Hematopoietic multipotent progenitor cell treated with erythropoietin and hydrocortisone succinate and interleukin-3 and kit ligand, for 15 days (in vitro differentiated cells): ENCODE measurements around the gene ENDOG.
"Not testable (repeated sequence)": the region's sequence is repeated elsewhere in the genome, so short reads cannot be mapped to it uniquely, and the experiment has no call there.

Experiments
- DNase-seq: peaks from one replicate; pipeline ENCODE4 v3.0.0-alpha.2; 2015; ENCODE audit warnings: low spot score

The ENDOG gene

GRCh38 chr9:128818099-128818838, at the start of gene ENDOG:
Gene ENDOG, plus strand, starts transcription at chr9:128818500. Its CDS starts 185 bp downstream, at chr9:128818685.
- peak; percentile 99 for DNase-seq

DNA sequence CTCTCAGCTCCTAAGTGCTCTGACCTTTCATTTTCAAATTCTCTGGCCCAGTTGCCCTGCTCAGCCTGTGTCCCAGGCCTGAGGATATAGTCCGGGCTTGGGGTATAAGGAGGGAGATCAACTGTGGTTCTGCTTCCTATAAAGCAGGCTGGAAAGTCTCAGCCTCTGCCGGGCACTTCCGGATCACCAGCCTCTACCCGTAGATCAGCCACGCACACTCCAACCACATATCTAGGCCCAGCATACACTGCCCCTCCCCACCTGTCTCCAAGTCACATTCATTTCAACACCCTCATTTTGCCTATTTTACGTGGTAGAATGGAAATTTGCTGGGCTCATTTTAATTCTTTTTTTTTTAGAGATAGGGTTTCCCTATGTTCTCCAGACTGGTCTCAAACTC, 49.7 kb upstream of the ENDOG start:
- DNase-seq, result peak; percentile 58

DNA sequence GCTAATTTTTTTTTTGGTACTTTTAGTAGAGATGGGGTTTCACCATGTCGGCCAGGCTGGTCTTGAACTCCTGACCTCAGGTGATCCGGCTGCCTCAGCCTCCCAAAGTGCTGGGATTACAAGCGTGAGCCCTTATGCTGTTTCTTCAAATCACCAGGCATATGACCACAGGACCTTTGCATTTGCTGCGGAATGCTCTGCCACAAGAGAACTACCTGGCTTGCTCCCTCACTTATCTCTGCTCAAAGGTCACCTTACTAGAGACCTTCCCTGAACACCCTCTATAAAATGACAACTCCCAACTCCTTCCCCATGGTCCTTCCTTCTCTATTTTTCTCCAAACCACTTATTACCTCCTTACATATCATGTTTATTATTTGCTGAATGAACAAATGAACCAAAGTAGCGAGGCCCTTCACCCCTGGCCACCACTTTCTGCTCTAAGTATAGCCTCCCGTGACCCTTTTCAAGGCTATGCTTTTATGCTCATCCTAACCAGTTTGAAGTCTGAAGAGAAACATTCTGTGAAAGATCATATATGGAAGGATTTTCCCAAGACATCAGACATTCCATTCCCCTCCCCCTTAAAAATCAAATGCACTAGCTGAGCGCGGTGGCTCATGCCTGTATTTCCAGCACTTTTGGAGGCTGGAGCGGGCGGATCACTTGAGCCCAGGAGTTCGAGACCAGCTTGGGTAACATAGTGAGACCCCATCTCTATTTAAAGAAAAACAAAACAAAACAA, 47.8 kb upstream of the ENDOG start:
- no peak for DNase-seq

GRCh38 chr9:128771094-128771721, 47.1 kb upstream of the ENDOG start:
- DNase-seq, result peak; percentile 40

DNA sequence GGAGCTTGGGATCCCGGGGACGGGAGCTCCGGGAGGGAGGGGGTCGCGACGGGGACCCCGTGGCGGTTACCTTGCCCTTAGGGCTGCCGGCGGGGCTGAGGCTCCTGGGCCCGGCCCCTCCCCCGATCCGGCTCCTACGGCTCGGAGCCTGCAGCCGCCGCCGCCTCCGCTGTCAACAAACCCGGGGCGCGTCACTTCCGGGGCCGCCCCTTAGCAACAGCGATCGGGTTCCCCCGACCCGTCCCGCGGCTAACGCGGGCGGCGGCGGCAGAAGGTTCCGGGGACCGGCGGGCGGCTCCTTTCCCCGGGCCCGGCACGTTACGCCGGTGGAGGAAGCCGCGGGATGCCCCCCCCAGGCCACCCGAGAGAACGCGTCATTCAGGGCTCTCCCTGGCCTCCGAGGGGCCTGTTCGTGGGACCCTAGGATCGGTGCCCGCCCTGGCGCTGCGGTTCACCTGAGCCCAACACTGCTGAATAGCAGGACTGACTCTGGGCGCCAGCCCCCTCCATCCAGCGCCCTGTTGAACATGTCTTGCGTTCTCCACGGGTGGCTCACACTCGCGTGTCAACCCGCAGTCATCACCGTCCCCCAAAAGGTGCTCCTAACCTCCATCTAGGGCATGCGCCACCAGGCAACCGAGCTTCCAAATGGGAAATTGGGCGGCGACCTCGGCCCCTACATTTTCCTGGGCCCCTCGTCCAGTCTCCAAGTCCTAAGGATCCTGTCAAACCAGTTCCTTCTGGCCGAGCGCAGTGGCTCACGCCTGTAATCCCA, 46.4 kb upstream of the ENDOG start, which contains the start of gene ZER1:
Gene ZER1 (minus strand): TSS at position 183 of the 775 bp plus-strand sequence. CDS start 16,362 bp downstream, outside the sequence.
- peak; percentile 94 for DNase-seq

- no peak for DNase-seq
Observed at GRCh38 chr9:128773049-128773448, 45.3 kb upstream of the ENDOG start.

DNA sequence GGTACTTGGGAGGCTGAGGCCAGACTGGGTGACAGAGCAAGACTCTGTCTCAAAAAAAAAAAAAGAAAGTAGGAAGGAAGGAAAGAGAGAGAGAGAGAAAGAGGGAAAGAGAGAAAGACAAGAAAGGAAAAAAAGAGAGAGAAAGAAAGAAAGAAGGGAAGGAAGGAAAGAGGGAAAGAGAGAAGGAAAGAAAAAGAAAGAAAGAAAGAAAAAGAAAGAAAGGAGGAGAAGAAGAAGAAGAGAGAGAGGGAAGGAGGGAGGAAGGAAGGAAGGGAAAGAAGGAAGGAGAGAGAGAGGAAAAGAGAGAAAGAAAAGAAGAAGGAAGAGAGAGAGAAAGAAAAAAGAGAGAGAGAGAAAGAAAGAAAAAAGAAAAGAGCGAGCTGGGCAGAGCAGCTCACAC, 43.5 kb upstream of the ENDOG start:
- no peak for DNase-seq

DNA sequence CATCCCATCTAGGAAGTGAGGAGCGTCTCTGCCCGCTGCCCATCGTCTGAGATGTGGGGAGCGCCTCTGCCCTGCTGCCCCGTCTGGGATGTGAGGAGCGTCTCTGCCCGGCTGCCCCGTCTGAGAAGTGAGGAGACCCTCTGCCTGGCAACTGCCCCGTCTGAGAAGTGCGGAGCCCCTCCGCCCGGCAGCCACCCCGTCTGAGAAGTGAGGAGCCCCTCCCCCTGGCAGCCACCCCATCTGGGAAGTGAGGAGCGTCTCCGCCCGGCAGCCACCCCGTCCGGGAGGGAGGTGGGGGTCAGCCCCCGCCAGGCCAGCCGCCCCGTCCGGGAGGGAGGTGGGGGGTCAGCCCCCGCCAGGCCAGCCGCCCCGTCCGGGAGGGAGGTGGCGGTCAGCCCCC, 38.2 kb upstream of the ENDOG start:
- DNase-seq, result not testable (repeated sequence)

DNA sequence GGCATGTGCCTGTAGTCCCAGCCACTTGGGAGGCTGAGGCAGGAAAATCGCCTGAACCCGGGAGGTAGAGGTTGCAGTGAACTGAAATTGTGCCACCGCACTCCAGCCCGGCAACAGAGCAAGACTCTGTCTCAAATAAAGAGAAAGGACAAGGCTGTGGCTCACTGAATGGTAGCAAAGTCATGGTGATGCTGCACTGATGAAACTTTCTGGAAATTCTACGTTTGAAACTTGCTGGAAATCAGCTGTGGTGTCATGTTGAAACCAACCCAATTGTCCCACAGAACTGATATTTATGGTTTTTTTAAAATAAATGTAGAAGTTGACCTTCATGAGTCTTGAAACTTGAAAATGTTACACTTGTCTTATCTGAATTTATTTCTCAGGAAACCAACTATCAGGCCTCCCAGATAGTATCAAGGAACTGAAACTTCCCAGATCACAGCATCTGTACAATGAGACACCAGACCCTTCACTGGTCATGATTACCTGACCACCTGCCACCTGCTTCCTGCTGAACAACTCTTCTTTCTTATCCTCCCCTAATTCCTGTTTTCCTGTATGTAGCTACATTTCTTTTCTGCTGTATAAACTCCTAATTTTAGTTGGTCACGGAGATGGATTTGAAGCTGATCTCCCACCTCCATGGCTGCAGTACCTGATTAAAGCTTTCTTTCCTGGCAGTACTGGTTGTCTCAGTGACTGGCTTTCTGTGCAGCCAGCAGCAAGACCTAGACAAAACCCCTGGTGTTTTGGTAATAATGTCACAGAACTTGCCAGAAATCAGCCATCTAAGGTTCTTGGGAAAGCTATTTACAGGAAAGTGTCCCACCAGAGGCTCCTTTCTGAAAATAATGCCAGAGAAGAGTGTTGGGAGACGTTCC, 36.9 kb upstream of the ENDOG start:
- no peak for DNase-seq

DNA sequence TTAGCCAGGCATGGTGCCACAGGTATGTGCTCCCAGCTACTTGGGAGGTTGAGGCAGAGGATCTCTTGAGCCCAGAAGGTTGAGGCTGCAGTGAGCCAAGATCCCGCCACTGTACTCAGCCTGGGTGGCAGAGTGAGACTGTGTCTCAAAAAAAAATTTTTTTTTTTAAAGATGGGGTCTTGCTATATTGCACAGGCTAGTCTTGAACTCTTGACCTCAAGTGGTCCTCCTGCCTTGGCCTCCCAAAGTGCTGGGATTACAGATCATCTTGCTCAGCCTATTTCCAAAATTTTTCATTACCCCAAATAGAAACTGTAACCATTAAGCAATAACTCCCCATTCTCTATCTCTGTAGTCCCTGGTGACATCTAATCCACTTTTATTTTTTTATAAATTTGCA, 35.6 kb upstream of the ENDOG start:
- DNase-seq, result no peak

DNA sequence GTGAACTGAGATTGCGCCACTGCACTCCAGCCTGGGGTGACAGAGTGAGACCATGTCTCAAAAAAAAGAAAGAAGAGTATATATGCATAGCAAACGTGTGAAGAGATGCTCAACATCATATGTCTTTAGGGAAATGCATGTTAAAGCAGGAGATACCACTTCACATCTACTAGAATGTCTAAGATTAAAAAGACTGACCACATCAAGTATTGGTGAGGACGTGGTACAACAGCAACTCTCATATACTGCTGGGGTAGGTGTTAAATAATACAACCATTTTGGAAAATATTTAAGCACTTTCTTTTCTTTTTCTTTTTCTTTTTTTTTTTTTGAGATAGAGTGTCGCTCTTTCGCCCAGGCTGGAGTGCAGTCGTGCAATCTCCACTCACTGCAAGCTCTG, 32.9 kb upstream of the ENDOG start:
- DNase-seq, result no peak

DNA sequence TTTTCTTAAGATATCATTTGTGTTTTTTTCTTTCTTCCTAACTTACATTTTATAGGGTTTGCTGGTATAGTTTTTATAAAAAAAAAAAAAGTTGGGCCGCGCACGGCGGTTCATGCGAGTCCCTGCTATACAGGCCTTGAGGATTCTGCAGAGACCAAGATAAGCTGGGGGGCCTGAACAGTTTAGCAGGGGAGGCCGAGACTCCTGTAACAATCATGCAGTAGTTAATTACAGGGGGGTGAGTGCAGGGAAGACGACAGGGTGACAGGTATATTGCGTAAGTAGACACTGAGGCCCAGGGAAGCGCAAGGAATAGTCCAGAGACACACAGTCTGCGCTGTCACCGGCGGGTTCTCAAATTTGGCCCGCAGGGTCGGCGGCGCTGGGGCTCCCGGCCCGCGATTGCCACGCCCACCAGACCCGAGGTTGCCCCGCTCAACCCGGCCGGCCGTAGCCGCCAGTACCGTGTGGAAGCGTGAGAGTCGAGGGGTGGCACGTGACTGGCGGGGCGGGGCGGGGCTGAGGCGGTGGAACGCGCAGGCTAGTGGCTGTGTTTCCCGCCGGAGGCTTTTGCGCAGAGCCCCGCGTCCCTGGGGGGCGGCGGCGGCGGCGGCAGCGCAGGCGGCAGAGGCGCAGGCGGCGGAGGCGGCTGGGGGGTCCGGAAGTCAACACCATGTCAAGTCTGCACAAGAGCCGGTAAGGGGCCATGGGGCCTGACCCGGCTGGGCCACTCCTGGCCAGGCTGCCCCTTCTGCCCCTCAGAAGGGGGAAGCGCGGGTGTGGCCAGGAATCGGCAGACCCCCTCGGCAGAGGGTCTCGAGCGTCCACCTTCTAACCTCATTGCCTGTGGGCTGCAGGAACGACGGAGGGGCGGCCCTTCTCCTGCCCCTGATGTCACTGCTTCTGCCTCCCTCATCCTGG, 31.4 kb upstream of the ENDOG start, which contains the start of gene TBC1D13:
Gene TBC1D13 (plus strand): TSS at position 573 of the 921 bp plus-strand sequence. CDS start 101 bp downstream, at position 674.
- peak; percentile 85 for DNase-seq

DNA sequence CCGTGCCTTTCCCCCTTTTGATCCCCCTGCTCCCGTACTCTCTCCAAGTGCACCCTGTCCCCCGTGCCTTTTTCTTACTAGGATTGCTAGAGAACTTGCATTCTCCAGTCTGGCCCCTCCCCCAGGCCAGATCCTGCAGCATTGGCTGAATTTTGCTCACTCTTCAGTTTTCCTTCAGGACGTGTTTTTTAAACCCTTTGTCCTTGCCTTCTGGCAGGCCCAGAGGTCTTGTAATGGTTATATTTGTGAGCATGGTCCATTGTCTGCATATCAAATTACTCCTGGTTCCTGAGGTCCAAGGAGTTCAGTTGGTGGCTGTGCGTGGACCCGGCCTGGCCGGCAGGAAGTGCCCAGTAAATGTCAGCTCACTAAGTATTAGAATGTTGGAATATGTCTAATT, 30.6 kb upstream of the ENDOG start:
- DNase-seq, result no peak

- no peak for DNase-seq
Observed at GRCh38 chr9:128788445-128788844, 29.9 kb upstream of the ENDOG start.

DNA sequence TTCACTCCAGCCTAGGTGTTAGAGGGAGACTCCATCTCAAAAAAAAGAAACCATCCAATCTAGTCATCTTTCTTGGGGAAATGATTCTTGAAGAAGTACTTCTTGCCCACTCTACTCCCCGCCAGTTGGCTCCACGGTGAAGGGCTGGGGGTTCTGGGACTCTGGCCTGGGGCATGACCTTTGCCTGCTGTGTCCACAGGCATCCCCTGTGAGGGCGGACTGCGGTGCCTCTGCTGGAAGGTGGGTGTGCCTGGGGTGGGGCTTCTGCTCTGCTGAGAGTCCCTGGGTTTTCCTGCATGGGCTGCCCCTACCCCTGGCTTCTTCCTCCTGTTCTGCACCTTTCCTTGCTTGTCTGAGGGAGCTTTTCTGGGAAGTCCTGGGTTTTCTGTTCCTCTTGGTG, 27.8 kb upstream of the ENDOG start:
- DNase-seq, result no peak

- no peak for DNase-seq
Observed at GRCh38 chr9:128792134-128792533, 26.2 kb upstream of the ENDOG start.

DNA sequence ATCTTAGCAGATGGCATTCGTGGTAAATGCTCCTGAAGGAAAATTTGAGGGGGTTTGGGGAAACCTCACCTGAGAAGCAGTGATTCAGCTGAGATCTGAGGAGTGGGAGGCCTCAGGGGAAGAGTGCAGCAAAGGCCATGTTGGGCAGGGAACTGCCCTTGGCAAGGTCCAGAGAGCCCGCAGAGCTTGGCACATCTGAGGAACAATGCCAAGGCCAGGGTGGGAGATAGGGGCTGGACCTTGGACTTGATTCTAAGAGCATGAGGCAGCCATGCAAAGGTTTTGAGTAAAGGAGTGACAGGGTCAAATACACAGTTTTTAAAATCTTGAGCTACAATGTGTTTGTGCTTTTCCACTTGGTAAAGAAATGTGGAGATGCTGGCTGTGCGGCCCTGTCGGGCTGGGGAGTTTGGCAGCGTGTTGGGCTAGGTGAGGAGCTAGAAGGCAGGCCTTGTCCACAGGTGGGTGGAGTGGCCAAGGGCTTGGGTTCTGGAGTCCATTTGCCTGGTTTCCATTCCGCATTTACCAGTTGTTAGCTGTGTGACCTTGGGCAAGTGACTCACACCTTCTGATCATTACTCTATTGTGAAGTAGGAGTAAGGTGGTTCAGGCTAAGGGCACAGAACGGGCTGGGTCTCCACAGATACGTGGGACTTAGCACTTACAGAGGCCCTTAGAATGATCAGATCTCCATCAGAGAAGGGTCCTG, 25.2 kb upstream of the ENDOG start:
- no peak for DNase-seq

- DNase-seq, result not testable (repeated sequence)
Observed at GRCh38 chr9:128794961-128795360, 23.3 kb upstream of the ENDOG start.

GRCh38 chr9:128798896-128799295, 19.4 kb upstream of the ENDOG start:
- peak; percentile 13 for DNase-seq
